Measurements from ENCODE around the gene NOTO.
"Not testable (repeated sequence)": the region's sequence is repeated elsewhere in the genome, so short reads cannot be mapped to it uniquely, and the experiment has no call there.

The NOTO gene

GRCh38 chr2:73200281-73200680, 2.1 kb upstream of the NOTO start:
- not testable (repeated sequence) for H3K9me3 ChIP-seq (ENCODE audit: control insufficient read depth, insufficient read depth, low read length); H3K4me1 ChIP-seq (ENCODE audit: control insufficient read depth, insufficient read depth, low read length); H3K4me3 ChIP-seq (ENCODE audit: low read length); DNase-seq (ENCODE audit: low read depth, low spot score); H3K27ac ChIP-seq (ENCODE audit: low read length); H3K36me3 ChIP-seq (ENCODE audit: control insufficient read depth, insufficient read depth, low read length)
- H3K27me3 ChIP-seq (ENCODE audit: control insufficient read depth, insufficient read depth, low read length), result peaks cover 12% of the 10 kb centered on the region; the same call in 1 of the 2 replicates
- no CpG with 5 or more reads among the region's 10 CpGs for WGBS (ENCODE audit: insufficient coverage, insufficient read length)

DNA sequence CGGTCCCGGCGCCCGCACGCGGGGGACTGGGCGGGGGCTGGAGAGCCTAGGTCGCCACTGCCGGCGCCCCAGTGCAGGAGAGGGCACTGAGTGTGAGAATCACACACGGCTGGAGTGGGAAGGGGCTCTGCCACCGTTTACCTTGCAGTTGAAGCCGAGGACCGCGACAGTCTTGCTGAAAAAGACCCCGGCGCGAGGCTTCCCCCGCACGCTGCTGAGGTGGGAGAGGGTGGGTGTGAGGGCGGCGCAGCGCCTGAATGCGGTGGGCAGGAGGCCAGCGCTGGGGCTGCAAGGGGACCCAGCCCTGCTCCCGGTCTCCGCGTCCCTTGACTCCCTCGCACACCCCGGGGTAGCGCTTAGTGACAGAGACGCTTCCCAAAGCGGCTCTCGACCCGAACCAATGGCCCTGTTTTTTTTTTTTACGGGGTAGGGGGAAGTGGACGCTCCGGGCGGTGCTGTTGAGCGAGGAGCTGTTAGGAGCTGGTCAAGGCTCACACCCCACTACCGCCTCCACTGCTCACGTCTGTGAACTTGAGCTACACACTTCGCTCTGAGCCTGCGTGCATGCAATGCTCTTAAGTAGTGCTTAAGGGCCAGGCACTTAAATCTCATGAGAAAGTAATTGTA, 794 bp downstream of the NOTO start:
- DNase-seq (ENCODE audit: low read depth, low spot score), result no peak
- no peaks in the 10 kb centered on the region for H3K36me3 ChIP-seq (ENCODE audit: control insufficient read depth, insufficient read depth, low read length)
- H3K4me1 ChIP-seq (ENCODE audit: control insufficient read depth, insufficient read depth, low read length), result no peaks in the 10 kb centered on the region
- H3K27me3 ChIP-seq (ENCODE audit: control insufficient read depth, insufficient read depth, low read length), result peaks cover 12% of the 10 kb centered on the region; the same call in 1 of the 2 replicates
- WGBS (ENCODE audit: insufficient coverage, insufficient read length), result no CpG with 5 or more reads among the region's 44 CpGs
- H3K9me3 ChIP-seq (ENCODE audit: control insufficient read depth, insufficient read depth, low read length), result no peaks in the 10 kb centered on the region
- H3K27ac ChIP-seq (ENCODE audit: low read length), result no peak overlapping the region
- peak overlapping the region; percentile 29; the same call in 1 of the 2 replicates for H3K4me3 ChIP-seq (ENCODE audit: low read length)

GRCh38 chr2:73205611-73206010, 3.2 kb downstream of the NOTO start:
- Histone ChIP-seq H3K9me3 (ENCODE audit: control insufficient read depth, insufficient read depth, low read length) (no peaks in the 10 kb centered on the region), H3K27me3 (ENCODE audit: control insufficient read depth, insufficient read depth, low read length) (peaks cover 12% of the 10 kb centered on the region; the same call in 1 of the 2 replicates), H3K4me3 (ENCODE audit: low read length) (no peak overlapping the region), H3K4me1 (ENCODE audit: control insufficient read depth, insufficient read depth, low read length) (no peaks in the 10 kb centered on the region), H3K27ac (ENCODE audit: low read length) (no peak overlapping the region), H3K36me3 (ENCODE audit: control insufficient read depth, insufficient read depth, low read length) (no peaks in the 10 kb centered on the region)
- no CpG with 5 or more reads among the region's 6 CpGs for WGBS (ENCODE audit: insufficient coverage, insufficient read length)
- no peak for DNase-seq (ENCODE audit: low read depth, low spot score)

GRCh38 chr2:73208258-73208657, 5.9 kb downstream of the NOTO start:
- Histone ChIP-seq H3K4me1 (ENCODE audit: control insufficient read depth, insufficient read depth, low read length) (no peaks in the 10 kb centered on the region), H3K27ac (ENCODE audit: low read length) (no peak overlapping the region), H3K27me3 (ENCODE audit: control insufficient read depth, insufficient read depth, low read length) (peaks cover 8% of the 10 kb centered on the region; the same call in 1 of the 2 replicates), H3K9me3 (ENCODE audit: control insufficient read depth, insufficient read depth, low read length) (no peaks in the 10 kb centered on the region), H3K36me3 (ENCODE audit: control insufficient read depth, insufficient read depth, low read length) (no peaks in the 10 kb centered on the region), H3K4me3 (ENCODE audit: low read length) (no peak overlapping the region)
- WGBS (ENCODE audit: insufficient coverage, insufficient read length), result no CpG with 5 or more reads among the region's 3 CpGs
- DNase-seq (ENCODE audit: low read depth, low spot score), result no peak

DNA sequence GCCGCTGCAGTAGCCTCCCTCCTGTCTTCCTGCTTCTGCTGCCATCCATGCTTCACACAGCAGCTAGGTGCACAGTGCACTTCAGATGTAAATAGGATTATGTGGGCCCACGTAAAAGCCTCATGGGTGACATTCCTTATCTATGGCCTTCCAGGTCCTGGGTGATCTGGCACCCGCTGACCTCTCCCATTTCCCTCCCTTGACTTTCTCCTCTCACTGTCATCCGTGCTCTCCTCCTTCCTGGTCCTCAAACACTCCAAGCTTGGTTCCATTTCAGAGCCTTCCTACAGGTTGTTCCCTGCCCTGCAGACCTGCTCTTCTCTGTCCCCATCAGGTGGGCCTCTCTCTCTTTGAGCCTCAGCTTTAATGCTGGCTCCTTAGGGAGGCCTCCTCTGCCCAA, 7.6 kb downstream of the NOTO start:
- Histone ChIP-seq H3K4me1 (ENCODE audit: control insufficient read depth, insufficient read depth, low read length) (no peaks in the 10 kb centered on the region), H3K9me3 (ENCODE audit: control insufficient read depth, insufficient read depth, low read length) (no peaks in the 10 kb centered on the region), H3K4me3 (ENCODE audit: low read length) (no peak overlapping the region), H3K27ac (ENCODE audit: low read length) (no peak overlapping the region), H3K27me3 (ENCODE audit: control insufficient read depth, insufficient read depth, low read length) (no peaks in the 10 kb centered on the region), H3K36me3 (ENCODE audit: control insufficient read depth, insufficient read depth, low read length) (no peaks in the 10 kb centered on the region)
- no peak for DNase-seq (ENCODE audit: low read depth, low spot score)
- WGBS (ENCODE audit: insufficient coverage, insufficient read length), result no CpG with 5 or more reads among the region's 4 CpGs

DNA sequence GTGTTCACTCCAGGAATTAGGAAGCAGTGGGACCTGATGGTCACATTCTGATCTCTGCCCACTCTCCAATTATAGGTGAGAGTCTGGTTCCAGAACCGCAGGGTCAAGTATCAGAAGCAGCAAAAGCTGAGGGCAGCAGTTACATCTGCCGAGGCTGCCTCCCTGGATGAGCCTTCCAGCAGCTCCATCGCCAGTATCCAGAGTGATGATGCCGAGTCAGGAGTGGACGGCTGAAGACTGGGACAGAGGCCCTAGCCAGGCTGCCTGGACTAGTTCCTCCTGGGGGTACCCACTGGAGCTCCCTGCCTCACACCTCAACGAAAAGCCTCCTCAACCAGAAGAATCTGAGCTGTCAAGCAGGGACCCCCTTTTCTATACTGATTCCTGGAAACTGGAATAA, 8.3 kb downstream of the NOTO start:
- Histone ChIP-seq H3K27ac (ENCODE audit: low read length) (no peak overlapping the region), H3K9me3 (ENCODE audit: control insufficient read depth, insufficient read depth, low read length) (no peaks in the 10 kb centered on the region), H3K4me1 (ENCODE audit: control insufficient read depth, insufficient read depth, low read length) (peaks cover 2% of the 10 kb centered on the region; the same call in 1 of the 2 replicates), H3K36me3 (ENCODE audit: control insufficient read depth, insufficient read depth, low read length) (no peaks in the 10 kb centered on the region), H3K27me3 (ENCODE audit: control insufficient read depth, insufficient read depth, low read length) (no peaks in the 10 kb centered on the region), H3K4me3 (ENCODE audit: low read length) (no peak overlapping the region)
- no CpG with 5 or more reads among the region's 6 CpGs for WGBS (ENCODE audit: insufficient coverage, insufficient read length)
- DNase-seq (ENCODE audit: low read depth, low spot score), result no peak

- no peak overlapping the region for H3K4me3 ChIP-seq (ENCODE audit: low read length)
Observed at GRCh38 chr2:73212098-73212447, 9.7 kb downstream of the NOTO start.

GRCh38 chr2:73212448-73213176, 10.2 kb downstream of the NOTO start:
- no CpG with 5 or more reads among the region's 20 CpGs for WGBS (ENCODE audit: insufficient coverage, insufficient read length)
- H3K4me3 ChIP-seq (ENCODE audit: low read length), result no peak overlapping the region
- H3K27me3 ChIP-seq (ENCODE audit: control insufficient read depth, insufficient read depth, low read length), result no peaks in the 10 kb centered on the region
- H3K9me3 ChIP-seq (ENCODE audit: control insufficient read depth, insufficient read depth, low read length), result no peaks in the 10 kb centered on the region
- no peaks in the 10 kb centered on the region for H3K36me3 ChIP-seq (ENCODE audit: control insufficient read depth, insufficient read depth, low read length)
- DNase-seq (ENCODE audit: low read depth, low spot score), result peak; percentile 82
- H3K27ac ChIP-seq (ENCODE audit: low read length), result no peak overlapping the region
- H3K4me1 ChIP-seq (ENCODE audit: control insufficient read depth, insufficient read depth, low read length), result peaks cover 2% of the 10 kb centered on the region; the same call in 1 of the 2 replicates

More at GRCh38 chr2:73212098-73212447, 9.7 kb downstream of the NOTO start:
- Histone ChIP-seq H3K4me1 (ENCODE audit: control insufficient read depth, insufficient read depth, low read length) (peaks cover 2% of the 10 kb centered on the region; the same call in 1 of the 2 replicates), H3K36me3 (ENCODE audit: control insufficient read depth, insufficient read depth, low read length) (no peaks in the 10 kb centered on the region), H3K27me3 (ENCODE audit: control insufficient read depth, insufficient read depth, low read length) (no peaks in the 10 kb centered on the region), H3K9me3 (ENCODE audit: control insufficient read depth, insufficient read depth, low read length) (no peaks in the 10 kb centered on the region), H3K27ac (ENCODE audit: low read length) (no peak overlapping the region)
- WGBS (ENCODE audit: insufficient coverage, insufficient read length), result no CpG with 5 or more reads among the region's 7 CpGs
- no peak for DNase-seq (ENCODE audit: low read depth, low spot score)

GRCh38 chr2:73214120-73215035, 12.0 kb downstream of the NOTO start, which contains the start of gene SMYD5:
TSS of gene SMYD5 (plus strand) at chr2:73214245. CDS start at chr2:73214267, 22 bp downstream.
- no peak within 1 kb of the TSS for H3K27ac ChIP-seq (ENCODE audit: low read length)
- no peaks in the 10 kb centered on the region; the same call in 1 of the 2 replicates for H3K36me3 ChIP-seq (ENCODE audit: control insufficient read depth, insufficient read depth, low read length)
- no CpG with 5 or more reads among the region's 64 CpGs for WGBS (ENCODE audit: insufficient coverage, insufficient read length)
- no peaks in the 10 kb centered on the region for H3K27me3 ChIP-seq (ENCODE audit: control insufficient read depth, insufficient read depth, low read length)
- H3K4me1 ChIP-seq (ENCODE audit: control insufficient read depth, insufficient read depth, low read length), result peaks cover 2% of the 10 kb centered on the region; the same call in 1 of the 2 replicates
- no peak for DNase-seq (ENCODE audit: low read depth, low spot score)
- no peaks in the 10 kb centered on the region for H3K9me3 ChIP-seq (ENCODE audit: control insufficient read depth, insufficient read depth, low read length)
- H3K4me3 ChIP-seq (ENCODE audit: low read length), result peak within 1 kb of the TSS; percentile 86

GRCh38 chr2:73215254-73215653, 12.9 kb downstream of the NOTO start:
- H3K4me3 ChIP-seq (ENCODE audit: low read length), result no peak overlapping the region
- H3K27me3 ChIP-seq (ENCODE audit: control insufficient read depth, insufficient read depth, low read length), result no peaks in the 10 kb centered on the region
- no peaks in the 10 kb centered on the region for H3K9me3 ChIP-seq (ENCODE audit: control insufficient read depth, insufficient read depth, low read length)
- DNase-seq (ENCODE audit: low read depth, low spot score), result no peak
- peaks cover 2% of the 10 kb centered on the region; the same call in 1 of the 2 replicates for H3K4me1 ChIP-seq (ENCODE audit: control insufficient read depth, insufficient read depth, low read length)
- H3K36me3 ChIP-seq (ENCODE audit: control insufficient read depth, insufficient read depth, low read length), result no peaks in the 10 kb centered on the region; the same call in 1 of the 2 replicates
- WGBS (ENCODE audit: insufficient coverage, insufficient read length), result no CpG with 5 or more reads among the region's 4 CpGs
- no peak overlapping the region for H3K27ac ChIP-seq (ENCODE audit: low read length)
